ENCODE measurements around the gene SUCNR1.
"Not testable (repeated sequence)": the region's sequence is repeated elsewhere in the genome, so short reads cannot be mapped to it uniquely, and the experiment has no call there.

SUCNR1 gene

DNA sequence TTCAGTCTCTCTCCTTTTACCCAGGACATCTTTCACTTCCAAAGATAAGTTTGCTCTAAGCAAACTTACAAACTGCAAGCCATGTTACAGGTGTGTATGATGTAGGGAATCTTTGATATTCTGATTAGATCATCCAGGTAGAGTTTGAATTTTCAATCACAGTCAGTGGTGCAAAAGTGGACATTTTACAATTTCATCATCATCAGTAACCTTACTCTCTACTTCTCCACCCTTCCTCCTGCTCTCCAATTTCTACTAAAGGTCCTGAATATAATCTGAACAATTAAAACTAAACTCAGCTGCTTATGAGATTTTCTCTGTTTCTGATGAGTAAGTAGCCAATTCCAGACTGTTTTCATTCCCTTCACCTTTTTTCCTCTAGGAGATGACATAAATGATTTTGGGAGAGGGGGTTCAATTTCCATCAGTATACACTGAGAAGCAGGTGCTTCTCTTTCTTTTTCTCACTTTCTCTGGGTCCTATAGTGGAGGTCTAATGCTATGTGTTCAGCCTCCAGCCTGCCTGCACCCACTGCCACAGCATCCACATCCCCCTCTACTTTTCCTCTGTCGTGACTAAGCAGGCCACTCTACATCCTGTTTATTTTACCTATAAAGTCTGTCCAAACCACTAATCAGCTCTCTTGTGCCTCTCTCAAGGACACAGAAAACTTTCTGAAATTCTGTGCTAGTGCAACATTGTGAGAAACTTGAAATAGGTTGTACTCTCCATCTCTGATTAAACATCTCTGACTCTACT is 27.6 kb downstream of the SUCNR1 start:
- DNase-seq (ENCODE audit: low spot score), result peak; percentile 13

DNA sequence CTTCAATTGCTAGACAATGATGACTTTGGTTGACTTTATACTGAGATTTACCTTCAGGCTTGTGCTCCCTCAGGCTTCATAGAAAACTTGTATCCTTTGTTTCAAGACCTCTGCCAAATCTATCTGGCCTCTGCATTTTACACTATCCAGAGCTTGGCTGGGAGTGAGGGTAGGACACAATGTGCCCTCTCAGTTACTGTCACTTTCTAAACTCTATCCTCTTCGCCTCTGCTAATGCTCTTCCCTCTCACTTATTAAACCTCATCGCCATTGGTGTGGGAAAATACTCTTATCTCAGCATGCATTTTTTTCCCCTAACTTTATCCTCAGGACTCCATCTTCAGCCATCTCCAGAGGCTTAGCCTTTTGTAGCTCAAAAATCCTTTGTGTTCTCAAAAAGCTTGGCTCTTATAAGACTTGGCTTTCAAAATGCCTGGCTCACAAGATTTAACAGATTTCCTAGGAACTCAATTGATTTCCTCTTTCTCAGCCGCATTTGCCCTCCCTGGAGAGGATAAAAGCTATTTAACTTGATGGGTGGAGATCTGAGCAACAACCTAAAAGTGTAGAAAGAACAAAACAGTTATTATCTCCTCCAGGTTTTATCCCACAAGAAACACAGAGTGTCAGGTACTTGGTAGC is 28.3 kb downstream of the SUCNR1 start:
- DNase-seq (ENCODE audit: low spot score), result no peak

DNA sequence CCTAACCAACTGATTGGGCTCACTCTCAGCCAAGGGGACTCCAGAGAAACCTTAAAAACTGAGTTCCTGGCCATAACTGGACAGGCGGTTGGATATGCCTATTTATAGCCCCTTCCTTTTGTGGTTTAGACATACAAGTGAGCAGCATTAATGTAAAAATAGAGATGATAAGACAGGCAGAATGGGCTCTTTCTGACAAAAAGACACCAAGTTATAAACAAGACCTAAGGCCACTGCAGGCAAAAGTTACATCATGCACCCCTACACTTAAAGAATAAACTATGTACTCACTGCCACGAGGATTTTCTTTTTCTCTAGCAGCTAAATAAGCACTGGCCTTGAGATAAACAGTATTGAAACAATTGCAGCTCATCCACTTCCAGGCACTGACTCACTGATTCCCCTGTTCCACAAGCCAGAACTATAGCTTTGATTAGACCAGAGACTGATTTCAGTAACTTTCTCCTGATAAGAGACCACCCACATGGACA is 30.1 kb downstream of the SUCNR1 start:
- DNase-seq (ENCODE audit: low spot score), result no peak

DNA sequence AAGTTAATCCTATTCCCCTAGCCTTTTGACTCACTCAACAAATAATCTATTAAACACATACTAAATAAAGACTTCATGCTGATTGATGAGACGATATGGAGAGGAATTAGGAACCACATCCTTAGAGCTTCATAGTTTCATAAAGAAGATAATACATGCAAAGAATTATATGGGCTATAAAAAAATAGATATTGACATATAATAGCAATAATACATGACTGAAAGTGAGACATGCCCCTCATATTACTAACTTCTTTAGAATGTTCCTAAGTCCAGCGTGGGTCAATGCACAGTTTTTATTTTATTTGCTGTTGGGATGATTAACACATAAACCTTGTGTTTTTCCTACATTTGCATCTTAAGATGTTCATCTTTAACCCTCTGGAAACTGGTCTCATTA is 32.2 kb downstream of the SUCNR1 start:
- DNase-seq (ENCODE audit: low spot score), result no peak

DNA sequence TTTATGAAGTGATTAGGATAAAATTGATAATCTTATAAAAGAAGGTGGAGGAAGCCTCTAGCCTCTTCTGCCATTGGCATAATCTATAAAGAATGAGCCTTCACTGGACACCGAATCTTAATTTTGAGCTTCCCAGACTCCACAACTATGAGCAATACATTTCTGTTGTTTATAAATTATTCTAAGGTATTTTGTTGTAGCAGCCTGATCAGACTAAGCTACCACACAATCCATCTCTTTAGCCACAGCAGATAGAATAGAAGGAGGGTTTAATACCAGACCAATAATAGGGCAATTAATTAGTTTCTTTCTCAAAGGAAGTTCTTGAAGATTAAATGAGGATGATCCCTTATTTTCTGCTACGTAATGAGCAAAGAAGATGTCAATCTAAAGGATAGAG is 33.3 kb downstream of the SUCNR1 start:
- DNase-seq (ENCODE audit: low spot score), result no peak

DNA sequence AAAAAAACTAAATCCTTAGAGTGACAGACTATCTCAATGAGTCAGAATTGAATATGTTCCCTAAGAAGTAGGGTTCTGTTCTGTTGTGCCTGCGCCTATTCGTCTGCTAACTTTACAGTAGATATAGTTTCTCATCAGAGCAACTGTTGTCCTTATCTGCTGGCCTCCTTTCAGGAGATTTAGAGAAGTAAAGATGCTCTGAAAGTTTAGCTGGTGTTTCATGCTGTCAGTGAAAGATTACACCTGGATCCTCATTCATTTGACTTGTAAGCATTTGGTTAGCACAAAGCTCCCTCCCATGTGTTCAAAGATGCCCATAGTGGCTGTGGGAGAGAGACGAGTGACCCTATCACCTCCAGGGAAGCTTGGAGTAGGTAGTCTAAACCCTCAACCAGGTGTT is 35.0 kb downstream of the SUCNR1 start:
- no peak for DNase-seq (ENCODE audit: low spot score)

DNA sequence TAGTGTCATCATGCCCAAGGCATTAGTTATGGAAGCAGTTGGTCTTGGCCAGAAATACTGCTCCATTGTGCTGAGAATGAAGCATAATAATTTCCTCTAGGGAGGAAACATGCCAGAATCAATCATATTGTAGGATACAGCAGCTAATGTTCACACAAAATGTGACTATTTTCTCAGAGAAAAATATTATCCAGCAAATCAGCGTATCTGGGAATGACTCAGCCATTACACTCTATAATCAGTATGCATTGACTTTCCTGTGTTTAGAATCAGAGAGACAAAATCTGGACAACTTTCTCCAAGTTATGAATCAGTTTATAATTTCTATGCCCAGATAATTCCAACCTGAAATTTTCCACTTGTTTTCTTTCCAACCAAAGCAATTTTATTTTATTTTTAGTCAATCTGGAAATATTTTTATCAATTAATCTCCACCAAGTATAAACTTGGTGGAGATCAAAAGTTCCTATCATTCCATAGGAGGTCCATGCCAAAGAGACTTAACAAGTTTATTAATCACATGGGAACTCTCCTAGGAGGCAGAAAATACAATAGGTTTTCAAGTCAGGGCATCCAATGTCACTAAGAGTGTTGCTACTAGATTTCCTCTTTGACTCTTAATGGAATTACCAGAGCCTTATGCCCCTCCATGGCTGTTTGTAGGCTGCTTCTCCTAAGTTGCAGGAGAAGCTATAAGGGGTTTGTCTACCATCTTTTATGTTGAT is 36.4 kb downstream of the SUCNR1 start:
- no peak for DNase-seq (ENCODE audit: low spot score)

DNA sequence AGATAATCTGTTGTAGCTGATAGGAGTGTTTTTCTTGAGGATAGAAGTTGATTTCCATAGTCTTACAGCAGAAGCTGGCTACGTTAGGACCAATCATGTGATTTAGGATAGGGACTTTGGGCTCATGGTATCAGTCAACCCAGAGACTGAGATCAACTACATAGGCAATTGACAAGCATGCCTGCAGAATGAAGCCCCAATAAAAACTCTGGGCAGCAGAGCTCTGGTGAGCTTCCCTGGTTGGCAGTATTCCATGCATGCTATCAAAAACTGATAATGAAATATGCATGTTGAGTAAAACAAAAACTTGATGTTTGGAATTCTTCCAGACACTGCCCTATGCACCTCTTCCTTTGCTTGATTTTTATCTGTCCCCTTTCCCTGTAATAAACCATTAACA is 38.0 kb downstream of the SUCNR1 start:
- DNase-seq (ENCODE audit: low spot score), result no peak

DNA sequence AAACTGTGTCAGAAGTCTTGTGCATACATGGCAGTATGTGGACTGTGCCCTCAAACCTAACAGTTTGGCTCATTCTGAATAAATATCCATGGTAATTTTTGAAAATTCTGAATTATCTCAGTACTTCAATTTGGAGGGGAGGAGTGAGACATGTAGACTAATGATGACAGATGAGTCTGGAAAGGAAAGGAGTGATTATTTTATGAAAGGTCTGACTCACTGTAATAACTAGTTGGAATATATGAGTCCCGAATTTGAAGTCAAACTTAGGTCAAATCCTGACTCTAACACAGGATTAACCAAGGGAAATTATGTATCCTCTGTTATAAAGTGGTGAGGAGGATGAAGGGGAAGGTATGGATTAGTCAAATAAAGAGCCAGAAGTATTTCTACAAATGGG is 38.6 kb downstream of the SUCNR1 start:
- no peak for DNase-seq (ENCODE audit: low spot score)

DNA sequence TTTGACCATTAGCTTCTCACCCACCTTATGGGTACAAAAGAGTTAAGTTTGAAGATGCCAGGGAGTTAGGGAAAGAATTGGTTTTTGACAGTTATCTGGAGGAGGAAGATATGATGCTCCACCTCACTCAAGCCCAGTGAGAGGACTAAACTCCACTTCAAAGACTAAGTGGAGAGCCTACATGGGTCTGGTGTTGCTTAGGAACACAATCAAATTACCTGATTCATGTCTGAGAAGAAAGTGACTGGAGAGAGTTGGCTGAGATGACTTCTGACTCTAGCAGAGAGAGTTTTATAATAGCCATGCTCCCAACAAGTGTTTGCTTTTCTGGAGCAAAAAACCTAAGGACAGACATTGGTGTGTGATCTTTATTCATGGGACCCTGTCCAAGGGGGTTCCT is 43.3 kb downstream of the SUCNR1 start:
- DNase-seq (ENCODE audit: low spot score), result no peak

DNA sequence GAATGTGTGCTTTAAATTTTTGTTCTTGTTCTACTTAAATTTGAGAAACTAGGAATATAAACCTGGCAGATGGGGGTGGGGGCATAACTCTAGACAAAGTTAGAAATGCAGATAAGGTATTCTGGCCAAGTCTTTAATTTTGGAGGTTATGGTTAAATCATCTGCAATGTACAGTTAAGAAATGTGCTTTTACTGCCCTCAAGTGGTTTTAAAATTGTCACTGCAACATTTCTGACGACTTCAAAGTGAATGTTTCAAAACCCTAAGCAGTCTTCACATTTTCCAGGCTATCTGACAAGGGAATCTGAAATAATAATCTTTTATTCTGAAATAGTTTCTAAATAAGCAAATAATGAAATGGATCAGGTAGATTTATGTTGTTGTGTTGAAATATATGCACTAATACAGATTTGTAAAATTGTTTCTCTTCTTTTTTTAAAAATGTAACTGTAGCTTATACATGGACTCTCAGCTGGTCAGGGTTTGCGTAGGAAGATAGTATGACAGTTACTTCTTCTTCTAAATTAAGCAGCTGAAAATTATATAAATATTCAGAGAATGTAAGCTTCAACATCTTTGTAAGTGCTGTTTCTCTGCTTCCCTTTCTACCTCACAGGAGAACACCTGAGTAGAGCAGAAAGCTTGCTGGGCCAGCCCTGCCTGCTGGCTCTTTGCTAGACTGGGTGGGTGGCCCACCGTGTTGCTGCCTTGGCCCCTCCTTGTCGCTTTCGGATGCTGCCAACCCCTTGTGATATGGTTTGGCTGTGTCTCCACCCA is 45.0 kb downstream of the SUCNR1 start:
- peak; percentile 59 for DNase-seq (ENCODE audit: low spot score)

DNA sequence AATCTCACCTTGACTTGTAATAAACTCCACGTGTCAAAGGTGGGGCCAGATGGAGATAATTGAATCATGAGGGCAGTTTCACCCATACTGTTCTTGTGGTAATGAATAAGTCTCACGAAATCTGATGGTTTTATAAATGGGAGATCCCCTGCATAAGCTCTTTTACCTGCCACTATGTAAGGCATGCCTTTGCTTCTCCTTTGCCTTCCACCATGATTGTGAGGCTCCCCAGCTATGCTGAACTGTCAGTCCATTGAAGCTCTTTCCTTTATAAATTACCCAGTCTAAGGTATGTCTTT is 45.5 kb downstream of the SUCNR1 start:
- no peak for DNase-seq (ENCODE audit: low spot score)

DNA sequence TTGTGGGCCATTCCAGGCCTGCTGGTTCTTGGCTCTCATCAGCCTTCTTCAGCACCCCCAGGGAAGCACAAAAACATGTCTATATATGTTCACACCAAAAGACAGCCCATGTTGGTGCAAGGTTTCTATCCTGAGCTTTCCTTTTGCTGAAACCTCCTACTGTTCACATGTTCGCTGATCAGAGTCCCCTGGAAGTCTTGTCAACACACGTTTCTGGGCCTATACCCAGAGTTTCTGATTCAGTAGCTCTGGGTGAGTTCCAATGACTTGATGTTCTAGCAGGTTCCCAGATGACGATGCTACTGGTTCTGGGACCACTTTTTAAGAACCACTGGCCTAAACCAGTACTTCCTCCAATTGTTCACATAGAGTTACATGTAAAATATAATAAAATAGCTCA is 46.0 kb downstream of the SUCNR1 start:
- no peak for DNase-seq (ENCODE audit: low spot score)

DNA sequence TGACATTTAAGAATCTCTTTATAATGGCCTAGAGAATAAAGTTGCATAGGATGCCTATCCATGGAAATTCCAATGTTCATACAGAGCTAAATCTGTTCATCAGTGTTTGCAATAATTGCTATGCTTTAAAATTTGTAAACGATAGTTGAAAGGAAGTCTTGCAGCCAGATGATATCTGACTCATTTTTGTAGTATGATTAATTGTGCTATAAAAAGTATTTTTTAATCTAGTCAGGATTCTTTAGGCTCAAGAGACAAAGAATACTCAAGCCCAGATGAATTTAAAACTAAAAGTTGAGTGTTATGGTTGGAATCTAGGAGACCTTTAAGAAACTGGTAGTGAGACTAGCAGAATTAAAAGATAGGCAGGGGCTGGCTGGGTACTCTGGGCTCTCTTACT is 50.5 kb downstream of the SUCNR1 start:
- no peak for DNase-seq (ENCODE audit: low spot score)

DNA sequence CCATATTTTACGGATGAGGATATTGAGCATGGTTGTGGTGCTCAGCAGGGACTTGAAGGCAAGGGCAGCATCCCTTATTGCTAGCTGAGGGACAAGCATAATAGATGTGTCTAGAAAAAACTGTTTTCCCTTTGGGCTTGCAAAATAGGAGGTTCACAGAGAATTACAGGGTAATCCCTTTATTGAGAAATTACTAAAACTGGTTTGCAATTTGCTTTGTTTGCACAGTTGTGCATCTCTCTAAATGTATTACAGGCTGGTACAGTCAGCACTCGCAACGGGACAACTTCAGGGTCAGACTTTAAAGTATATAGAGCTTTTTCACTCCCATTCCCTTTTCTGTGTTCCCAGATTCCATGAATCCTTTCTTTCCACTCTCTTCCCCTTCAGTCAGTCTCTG is 51.3 kb downstream of the SUCNR1 start:
- no peak for DNase-seq (ENCODE audit: low spot score)

DNA sequence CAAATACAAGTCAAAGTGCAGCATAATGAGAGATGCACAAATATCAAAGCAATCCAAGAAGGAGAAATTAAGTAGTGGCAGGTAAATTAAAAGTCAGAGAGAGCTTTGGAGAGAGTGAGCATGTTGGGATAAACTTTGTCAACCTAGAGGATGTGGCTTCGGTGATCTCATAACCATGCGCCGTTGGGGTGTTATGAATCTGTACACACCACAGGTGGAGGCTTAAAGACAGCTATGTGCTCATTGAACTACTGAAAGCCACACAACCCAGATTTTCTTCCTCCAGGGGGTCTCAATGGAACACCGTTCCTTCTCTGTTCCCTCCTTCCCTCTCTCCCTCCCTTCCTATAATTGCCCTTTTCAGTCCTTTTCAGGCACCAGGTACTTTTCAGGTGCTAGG is 52.0 kb downstream of the SUCNR1 start:
- DNase-seq (ENCODE audit: low spot score), result no peak

DNA sequence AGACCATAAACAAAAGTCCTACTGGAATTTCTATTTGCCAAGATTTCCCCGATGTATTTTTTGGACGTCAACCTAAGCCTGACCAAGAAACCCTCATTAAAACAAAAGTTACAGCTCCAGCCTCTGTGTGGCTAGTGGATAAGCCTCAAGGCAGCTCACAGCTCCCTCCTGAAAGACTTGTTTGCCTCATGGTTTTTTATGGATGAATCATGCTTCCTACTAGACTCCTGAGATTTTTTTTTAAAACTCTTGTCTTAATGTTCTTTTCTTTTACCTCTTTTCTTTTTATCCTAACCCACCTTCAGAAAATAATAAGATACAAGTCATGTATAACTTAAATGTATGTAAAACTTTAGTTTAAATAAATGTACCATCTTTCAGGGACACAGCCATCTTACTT is 52.4 kb downstream of the SUCNR1 start:
- DNase-seq (ENCODE audit: low spot score), result peak; percentile 55

DNA sequence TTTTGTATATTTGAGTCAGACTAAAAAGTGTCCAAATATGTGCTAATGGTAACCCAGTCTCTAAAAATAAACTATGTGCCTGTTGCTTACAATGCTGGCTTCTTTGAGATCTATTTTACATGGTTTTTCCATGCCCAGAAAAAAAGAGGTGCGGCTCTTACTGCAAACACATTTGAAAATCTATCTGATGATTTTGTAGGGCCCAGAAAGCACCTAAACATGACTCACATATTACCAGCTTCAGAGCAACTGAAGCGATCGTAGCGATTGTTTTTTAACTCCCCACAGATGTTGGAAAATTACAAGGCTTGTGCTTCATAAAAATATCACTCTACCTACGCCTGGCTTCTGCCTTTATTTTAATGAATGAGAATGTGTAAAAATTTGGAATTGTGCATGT is 53.5 kb downstream of the SUCNR1 start:
- DNase-seq (ENCODE audit: low spot score), result peak; percentile 53

DNA sequence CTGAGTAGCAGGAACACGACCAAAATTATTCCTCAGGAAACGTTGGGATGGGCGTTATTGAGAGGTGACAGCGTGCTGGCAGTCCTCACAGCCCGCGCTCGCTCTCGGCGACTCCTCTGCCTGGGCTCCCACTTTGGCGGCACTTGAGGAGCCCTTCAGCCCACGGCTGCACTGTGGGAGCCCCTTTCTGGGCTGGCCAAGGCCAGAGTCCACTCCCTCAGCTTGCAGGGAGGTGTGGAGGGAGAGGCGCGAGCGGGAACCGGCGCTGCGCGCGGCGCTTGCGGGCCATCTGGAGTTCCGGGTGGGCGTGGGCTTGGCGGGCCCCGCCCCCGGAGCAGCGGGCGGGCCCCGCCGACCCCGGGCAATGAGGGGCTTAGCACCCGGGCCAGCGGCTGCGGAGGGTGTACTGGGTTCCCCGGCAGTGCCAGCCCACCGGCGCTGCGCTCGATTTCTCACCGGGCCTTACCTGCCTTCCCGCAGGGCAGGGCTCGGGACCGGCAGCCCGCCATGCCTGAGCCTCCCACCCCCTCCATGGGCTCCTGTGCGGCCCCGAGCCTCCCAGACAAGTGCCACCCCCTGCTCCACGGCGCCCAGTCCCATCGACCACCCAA is 54.6 kb downstream of the SUCNR1 start:
- DNase-seq (ENCODE audit: low spot score), result not testable (repeated sequence)

DNA sequence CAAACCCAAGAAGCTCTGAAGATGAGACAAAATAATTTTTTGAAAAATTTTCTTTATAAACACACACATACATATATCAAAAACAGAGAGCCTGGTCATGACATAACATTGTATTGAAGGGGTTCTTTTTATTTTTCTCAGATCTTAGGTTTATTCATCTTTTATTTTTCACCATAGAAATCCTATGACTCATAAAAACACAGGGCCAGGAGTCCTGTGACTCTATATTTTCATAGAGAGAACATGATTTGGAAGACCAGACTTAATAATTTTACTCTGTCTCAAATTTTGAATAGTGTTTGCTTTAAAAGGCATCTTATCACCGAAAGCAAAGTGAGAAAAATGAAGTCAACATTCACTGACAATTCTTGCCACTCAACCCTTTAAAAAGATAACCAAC is 57.7 kb downstream of the SUCNR1 start:
- DNase-seq (ENCODE audit: low spot score), result no peak

DNA sequence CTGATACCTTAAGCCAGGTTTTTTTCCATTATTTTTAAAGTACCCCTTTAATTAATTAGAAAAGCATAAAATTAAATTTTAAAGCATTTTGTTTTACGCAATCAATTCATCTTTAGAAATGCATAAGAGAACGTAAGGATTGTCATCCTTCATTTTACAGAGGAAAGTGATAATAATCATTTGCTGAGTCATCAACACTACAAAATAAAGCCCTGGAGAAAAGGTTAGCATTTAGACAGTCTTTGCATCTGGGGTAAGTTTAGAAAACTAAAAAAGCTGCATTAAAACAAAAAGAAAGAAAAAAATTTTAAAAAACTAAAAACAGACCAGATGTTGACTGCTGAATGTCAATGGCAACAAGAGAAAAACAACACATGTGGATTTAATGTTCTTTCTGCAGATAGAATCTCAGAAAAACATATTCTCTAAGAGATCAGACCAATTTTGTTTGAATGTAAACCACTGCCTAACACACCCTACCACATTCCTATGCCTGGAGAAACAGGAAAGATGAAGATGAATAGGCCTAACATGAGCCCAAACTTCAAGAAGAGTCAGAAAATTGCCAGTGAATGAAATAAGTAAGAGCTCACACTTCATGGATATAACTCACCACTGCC is 59.9 kb downstream of the SUCNR1 start:
- no peak for DNase-seq (ENCODE audit: low spot score)

All from kidney tubule cell (primary cell).